Thoracic aorta (tissue), 2 donors: ENCODE results near the gene CEP19. TPM values are rescaled to one million over a fixed set of nuclear protein-coding genes. Genes with fewer than 3 reads are reported as not detected.

Experiments used
- ATAC-seq: fragments of 150-250 bp; one replicate; pipeline ENCODE4 v1.8.0; 2017; ENCODE audit warnings: low read depth; ENCODE audit not compliant: insufficient number of reproducible peaks, low FRiP score
- DNase-seq: peaks from one replicate; pipeline ENCODE4 v3.0.0-alpha.2; 2020; ENCODE audit warnings: low spot score
- H3K27ac ChIP-seq, 2 donors: fragments of 200-600 bp; sonication (generic); 1 replicate in 1 of 2; 2 replicates in 1 of 2; pipeline ENCODE4 v1.5.1; 2016; ENCODE audit warnings: mild to moderate bottlenecking in 2 of 2, moderate library complexity in 2 of 2
- H3K27me3 ChIP-seq: fragments of 200-600 bp; sonication (generic); replicated peaks from 2 replicates; pipeline ENCODE4 v1.6.0; 2016; ENCODE audit warnings: mild to moderate bottlenecking; ENCODE audit not compliant: insufficient read depth
- H3K36me3 ChIP-seq: fragments of 200-600 bp; sonication (generic); one replicate; pipeline ENCODE4 v1.5.1; 2016
- H3K4me1 ChIP-seq, 2 donors: fragments of 200-600 bp; sonication (generic); 1 replicate in 1 of 2; 2 replicates in 1 of 2; pipeline versions ENCODE4 v1.5.1 to v1.6.0; 2016; ENCODE audit warnings: low read depth in 2 of 2, mild to moderate bottlenecking in 1 of 2; ENCODE audit not compliant: control insufficient read depth in 1 of 2
- H3K4me3 ChIP-seq: fragments of 200-600 bp; sonication (generic); 2 replicates; pipeline ENCODE4 v1.5.1; 2016; ENCODE audit warnings: mild to moderate bottlenecking
- H3K9me3 ChIP-seq: fragments of 200-600 bp; sonication (generic); 2 replicates; pipeline ENCODE4 v1.5.1; 2016
- CTCF ChIP-seq: fragments of 200-600 bp; sonication (generic); IDR thresholded peaks from one replicate; pipeline ENCODE4 v1.5.1; 2019; ENCODE audit warnings: antibody characterized with exemption
- total RNA-seq, 2 donors: library from RNA; depleted of rRNA; stranded (reverse); fragments of >200 nt; gene quantifications; one replicate each; pipeline versions ENCODE4 v1.1.0 to v1.2.3, GENCODE V29; 2016

Gene CEP19
- total RNA-seq, 2 donors from 2014 or later, result 0.42 to 7.3 TPM

- Histone ChIP-seq H3K27ac (no peak overlapping the region), H3K9me3 (no peaks in the 10 kb centered on the region), H3K4me3 (no peak overlapping the region), H3K36me3 (no peaks in the 10 kb centered on the region), H3K27me3 (no peaks in the 10 kb centered on the region), H3K4me1 (peaks cover 3 to 7% of the 10 kb centered on the region in 2 donors)
- DNase-seq, result no peak
- ATAC-seq, result no peak
- TF ChIP-seq CTCF, result no peak
Measured at GRCh38 chr3:196707566-196707965, 4.5 kb downstream of the CEP19 start.

GRCh38 chr3:196706731-196707130 is 5.3 kb downstream of the CEP19 start:
- Histone ChIP-seq H3K9me3 (no peaks in the 10 kb centered on the region), H3K4me3 (no peak overlapping the region), H3K27ac (no peak overlapping the region), H3K27me3 (no peaks in the 10 kb centered on the region), H3K36me3 (no peaks in the 10 kb centered on the region), H3K4me1 (peaks cover 3 to 7% of the 10 kb centered on the region in 2 donors)
- TF ChIP-seq CTCF, result no peak
- DNase-seq, result no peak
- no peak for ATAC-seq

- Histone ChIP-seq H3K36me3 (no peaks in the 10 kb centered on the region), H3K9me3 (no peaks in the 10 kb centered on the region), H3K27me3 (no peaks in the 10 kb centered on the region), H3K4me3 (no peak overlapping the region), H3K27ac (no peak overlapping the region), H3K4me1 (peaks cover 3% of the 10 kb centered on the region in 2 donors)
- no peak for TF ChIP-seq CTCF
- DNase-seq (no peak), ATAC-seq (no peak)
Measured at GRCh38 chr3:196706327-196706726, 5.7 kb downstream of the CEP19 start.

- no peak for TF ChIP-seq CTCF
- DNase-seq, result no peak
- ATAC-seq, result no peak
Measured at GRCh38 chr3:196700801-196701200, 11.2 kb downstream of the CEP19 start.

GRCh38 chr3:196699749-196700148 is 12.3 kb downstream of the CEP19 start:
- no peak for TF ChIP-seq CTCF
- DNase-seq, result no peak
- H3K27ac ChIP-seq, result no peak overlapping the region
- no peaks in the 10 kb centered on the region for H3K4me1 ChIP-seq
- ATAC-seq, result no peak
- H3K4me3 ChIP-seq, result no peak overlapping the region
- H3K9me3 ChIP-seq, result no peaks in the 10 kb centered on the region
- no peaks in the 10 kb centered on the region for H3K36me3 ChIP-seq
- H3K27me3 ChIP-seq, result no peaks in the 10 kb centered on the region

More at GRCh38 chr3:196700801-196701200, 11.2 kb downstream of the CEP19 start:
- Histone ChIP-seq H3K4me1 (no peaks in the 10 kb centered on the region), H3K4me3 (no peak overlapping the region), H3K27me3 (no peaks in the 10 kb centered on the region), H3K27ac (no peak overlapping the region), H3K9me3 (no peaks in the 10 kb centered on the region), H3K36me3 (no peaks in the 10 kb centered on the region)
